K562 (cell line): ENCODE measurements around the gene MGA. TPM values are rescaled to one million over a fixed set of nuclear protein-coding genes. Genes with fewer than 3 reads are reported as not detected.

ENCODE experiments used
- ARID1B ChIP-seq: fragments of 450-650 bp; IDR thresholded peaks from 2 replicates; pipeline ENCODE4 v1.6.1; 2016; ENCODE audit warnings: antibody characterized with exemption, mild to moderate bottlenecking, inconsistent platforms
- ATF7 ChIP-seq: fragments of 450-650 bp; IDR thresholded peaks from 2 replicates; pipeline ENCODE4 v1.7.1; 2014; ENCODE audit warnings: mild to moderate bottlenecking, moderate library complexity
- BDP1 ChIP-seq: IDR thresholded peaks from 3 replicates; pipeline ENCODE4 v1.6.1; 2011; ENCODE audit not compliant: insufficient read length, insufficient read depth
- BMI1 ChIP-seq: fragments of 150-350 bp; IDR thresholded peaks from 2 replicates; pipeline ENCODE4 v1.6.1; 2014; ENCODE audit warnings: low read length
- HLTF ChIP-seq: fragments of 450-650 bp; IDR thresholded peaks from 2 replicates; pipeline ENCODE4 v1.6.1; 2016
- HNRNPL ChIP-seq: fragments of 200-400 bp; formaldehyde crosslinking; IDR thresholded peaks from 2 replicates; pipeline ENCODE4 v1.6.1; 2017; ENCODE audit warnings: low read depth, mild to moderate bottlenecking, low read length
- JUN ChIP-seq, 2 experiments: sonication (generic) in 1 of 2; formaldehyde crosslinking in 1 of 2; IDR thresholded peaks; 2 replicates each; pipeline versions ENCODE4 v1.6.1 to v1.8.0; 2012 to 2022; ENCODE audit warnings: borderline replicate concordance in 2 of 2, mild to moderate bottlenecking in 2 of 2, improper control_type of control experiment in 1 of 2, low read depth in 1 of 2, low read length in 1 of 2, missing genetic modification reagents in 1 of 2
- KLF1 ChIP-seq: fragments of 450-650 bp; IDR thresholded peaks from 2 replicates; pipeline ENCODE4 v1.6.1; 2016; ENCODE audit warnings: missing genetic modification characterization, missing compliant biosample characterization
- POLR3A ChIP-seq: IDR thresholded peaks from 2 replicates; pipeline ENCODE4 v1.6.1; 2011; ENCODE audit warnings: borderline replicate concordance, mild to moderate bottlenecking, moderate library complexity; ENCODE audit not compliant: insufficient read length, insufficient read depth; ENCODE audit errors: extremely low read depth
- SIRT6 ChIP-seq: IDR thresholded peaks from one replicate; pipeline ENCODE4 v1.6.1; 2012; ENCODE audit warnings: low read depth, mild to moderate bottlenecking, control low read depth, inconsistent platforms, low read length, moderate library complexity
- SMARCA4 ChIP-seq: fragments of 450-650 bp; IDR thresholded peaks from 2 replicates; pipeline ENCODE4 v1.6.1; 2016
- TFAM ChIP-seq: fragments of 250-450 bp; sonication (Bioruptor Pico); conservative IDR thresholded peaks from 2 replicates; pipeline ENCODE4 v1.5.0; 2021; ENCODE audit warnings: mild to moderate bottlenecking, moderate library complexity
- ZBTB1 ChIP-seq: sonication (generic); formaldehyde crosslinking; IDR thresholded peaks from 2 replicates; pipeline ENCODE4 v1.8.1; 2023; ENCODE audit warnings: missing genetic modification reagents, low read depth, mild to moderate bottlenecking, borderline replicate concordance
- ZBTB17 ChIP-seq: fragments of 450-650 bp; formaldehyde crosslinking; IDR thresholded peaks from 2 replicates; pipeline ENCODE4 v1.4.0; 2020; ENCODE audit warnings: mild to moderate bottlenecking
- ZNF197 ChIP-seq: fragments of 200-800 bp; sonication (Bioruptor generic); IDR thresholded peaks from 2 replicates; pipeline ENCODE4 v1.6.1; 2016; ENCODE audit warnings: low read depth, missing genetic modification characterization, missing compliant biosample characterization
- ZNF324 ChIP-seq: fragments of 250-450 bp; sonication (Bioruptor Pico); IDR thresholded peaks from 2 replicates; pipeline ENCODE4 v1.4.0; 2020; ENCODE audit warnings: mild to moderate bottlenecking
- ZNF561 ChIP-seq: fragments of 450-650 bp; formaldehyde crosslinking; conservative IDR thresholded peaks from 2 replicates; pipeline ENCODE4 v1.4.0; 2020; ENCODE audit warnings: mild to moderate bottlenecking, moderate library complexity
- ZNF778 ChIP-seq: fragments of 450-650 bp; formaldehyde crosslinking; IDR thresholded peaks from 2 replicates; pipeline ENCODE4 v1.4.0; 2020; ENCODE audit warnings: mild to moderate bottlenecking, moderate library complexity
- polyA plus RNA-seq, 8 experiments: library from polyadenylated mRNA; depleted of rRNA in 4 of 8; stranded (reverse) in 5 of 8; unstranded in 3 of 8; fragments of >200 nt; fragmentation: Nextera tagmentation in 2 of 8; fragmentation: Illumina TruSeq in 1 of 8; extraction: Ambion mirVana in 2 of 8; extraction: Trizol in 1 of 8; gene quantifications; 2 replicates each; pipeline versions ENCODE4 v1.2.1 to v1.2.3, GENCODE V29; 2011 to 2014; ENCODE audit warnings: inconsistent platforms in 1 of 8, missing spikeins in 1 of 8
- total RNA-seq, 7 experiments: library from RNA; depleted of rRNA in 6 of 7; stranded (reverse); fragments of >200 nt in 6 of 7; fragmentation: Illumina TruSeq in 2 of 7; extraction: Trizol in 2 of 7; gene quantifications; 2 replicates each; pipeline versions ENCODE4 v1.2.1 to v1.2.3, GENCODE V29; 2011 to 2021; ENCODE audit warnings: low replicate concordance in 1 of 7
- TF ChIP-seq, protein P1 (sequence below): fragments of 250-450 bp; sonication (Bioruptor Pico); IDR thresholded peaks from 2 replicates; pipeline ENCODE4 v1.4.0; 2020
- TF ChIP-seq, protein P2 (sequence below): fragments of 250-450 bp; sonication (Bioruptor Pico); IDR thresholded peaks from 2 replicates; pipeline ENCODE4 v1.6.1; 2021; ENCODE audit warnings: mild to moderate bottlenecking
- TF ChIP-seq, protein P3 (sequence below): fragments of 200-800 bp; sonication (Bioruptor generic); IDR thresholded peaks from 2 replicates; pipeline ENCODE4 v1.6.1; 2017; ENCODE audit warnings: missing genetic modification characterization, missing compliant biosample characterization
- TF ChIP-seq, protein P4 (sequence below), 3 experiments: IDR thresholded peaks in 2 of 3; conservative IDR thresholded peaks in 1 of 3; 2 replicates each; pipeline ENCODE4 v1.5.1; 2011 to 2012; ENCODE audit warnings: low read length in 3 of 3, mild to moderate bottlenecking in 3 of 3, control low read depth in 2 of 3, improper control_type of control experiment in 1 of 3, inconsistent platforms in 1 of 3, low read depth in 1 of 3, mixed read lengths in 1 of 3, moderate library complexity in 1 of 3; ENCODE audit not compliant: insufficient read depth in 2 of 3

The MGA gene
- total and polyA plus RNA-seq, 9 of the 15 experiments (the other 6 are each of a cell fraction or from before 2014, with no cell fraction given): 4.7 to 56.1 (median 21.1) TPM

DNA sequence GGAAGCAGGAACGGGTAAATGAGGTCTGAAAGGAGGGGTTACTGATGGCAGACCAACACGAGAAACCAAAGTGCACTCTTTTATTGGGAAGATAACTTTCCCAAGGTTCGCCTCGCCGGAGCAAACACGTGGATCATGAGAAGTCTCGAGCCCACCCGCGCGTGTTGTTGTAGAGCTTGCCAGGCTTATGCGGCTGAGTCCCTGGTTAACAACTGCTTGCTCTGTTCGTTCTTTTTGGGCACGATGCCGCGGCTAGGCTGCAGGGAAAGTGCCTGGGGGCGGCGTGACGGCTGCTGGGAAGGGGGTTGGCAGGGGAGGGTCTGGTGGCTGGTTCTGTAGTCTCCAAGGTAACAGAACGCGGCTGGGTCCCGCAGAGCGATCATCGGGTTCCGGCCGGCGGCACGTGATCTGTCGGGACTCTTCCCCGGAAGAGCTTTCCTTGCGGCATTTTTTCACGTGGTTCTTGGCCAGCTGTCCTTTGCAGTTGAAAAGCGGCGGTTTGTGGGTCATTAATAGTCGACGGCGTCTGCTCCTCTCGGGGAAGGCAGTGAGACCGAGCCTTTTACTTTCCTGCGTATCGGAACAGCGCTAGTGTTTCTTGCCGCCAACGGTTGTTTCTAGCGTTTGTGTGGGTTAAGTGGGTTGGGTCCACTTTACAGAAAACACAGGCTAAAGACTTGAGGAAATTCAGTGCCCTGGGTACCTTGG lies 1.5 kb downstream of the MGA start (continued):
- TF ChIP-seq, protein P1, sequence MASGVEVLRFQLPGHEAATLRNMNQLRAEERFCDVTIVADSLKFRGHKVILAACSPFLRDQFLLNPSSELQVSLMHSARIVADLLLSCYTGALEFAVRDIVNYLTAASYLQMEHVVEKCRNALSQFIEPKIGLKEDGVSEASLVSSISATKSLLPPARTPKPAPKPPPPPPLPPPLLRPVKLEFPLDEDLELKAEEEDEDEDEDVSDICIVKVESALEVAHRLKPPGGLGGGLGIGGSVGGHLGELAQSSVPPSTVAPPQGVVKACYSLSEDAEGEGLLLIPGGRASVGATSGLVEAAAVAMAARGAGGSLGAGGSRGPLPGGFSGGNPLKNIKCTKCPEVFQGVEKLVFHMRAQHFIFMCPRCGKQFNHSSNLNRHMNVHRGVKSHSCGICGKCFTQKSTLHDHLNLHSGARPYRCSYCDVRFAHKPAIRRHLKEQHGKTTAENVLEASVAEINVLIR (CRISPR knock-in tag): no peak
- TF ChIP-seq ARID1B (no peak), ZNF324 (CRISPR knock-in tag) (no peak), POLR3A (no peak), HLTF (no peak), JUN (IDR thresholded peaks at IDR 0.05; ENCODE audit: borderline replicate concordance, low read depth, low read length) (peak; percentile 59; the same call in 1 of the 2 replicates), JUN (CRISPR knock-in tag; IDR thresholded peaks at IDR 0.05; ENCODE audit: borderline replicate concordance) (0 out of 2 replicates have a peak, but pooled peaks have one; percentile 46), HNRNPL (no peak), ATF7 (peak; percentile 48; the same call in 1 of the 2 replicates), SMARCA4 (no peak), ZNF561 (CRISPR knock-in tag) (no peak), BDP1 (no peak), ZBTB1 (CRISPR knock-in tag) (0 out of 2 replicates have a peak, but pooled peaks have one; percentile 60), ZNF197 (CRISPR knock-in tag) (no peak), KLF1 (tag) (no peak), ZNF778 (no peak), ZBTB17 (CRISPR knock-in tag) (no peak), TFAM (no peak), SIRT6 (no peak), BMI1 (no peak)
- TF ChIP-seq, protein P2, sequence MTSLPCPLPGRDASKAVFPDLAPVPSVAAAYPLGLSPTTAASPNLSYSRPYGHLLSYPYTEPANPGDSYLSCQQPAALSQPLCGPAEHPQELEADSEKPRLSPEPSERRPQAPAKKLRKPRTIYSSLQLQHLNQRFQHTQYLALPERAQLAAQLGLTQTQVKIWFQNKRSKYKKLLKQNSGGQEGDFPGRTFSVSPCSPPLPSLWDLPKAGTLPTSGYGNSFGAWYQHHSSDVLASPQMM: no peak
- TF ChIP-seq, protein P3, sequence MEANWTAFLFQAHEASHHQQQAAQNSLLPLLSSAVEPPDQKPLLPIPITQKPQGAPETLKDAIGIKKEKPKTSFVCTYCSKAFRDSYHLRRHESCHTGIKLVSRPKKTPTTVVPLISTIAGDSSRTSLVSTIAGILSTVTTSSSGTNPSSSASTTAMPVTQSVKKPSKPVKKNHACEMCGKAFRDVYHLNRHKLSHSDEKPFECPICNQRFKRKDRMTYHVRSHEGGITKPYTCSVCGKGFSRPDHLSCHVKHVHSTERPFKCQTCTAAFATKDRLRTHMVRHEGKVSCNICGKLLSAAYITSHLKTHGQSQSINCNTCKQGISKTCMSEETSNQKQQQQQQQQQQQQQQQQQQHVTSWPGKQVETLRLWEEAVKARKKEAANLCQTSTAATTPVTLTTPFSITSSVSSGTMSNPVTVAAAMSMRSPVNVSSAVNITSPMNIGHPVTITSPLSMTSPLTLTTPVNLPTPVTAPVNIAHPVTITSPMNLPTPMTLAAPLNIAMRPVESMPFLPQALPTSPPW (CRISPR knock-in tag): 0 out of 2 replicates have a peak, but pooled peaks have one; percentile 6
- TF ChIP-seq, protein P4, sequence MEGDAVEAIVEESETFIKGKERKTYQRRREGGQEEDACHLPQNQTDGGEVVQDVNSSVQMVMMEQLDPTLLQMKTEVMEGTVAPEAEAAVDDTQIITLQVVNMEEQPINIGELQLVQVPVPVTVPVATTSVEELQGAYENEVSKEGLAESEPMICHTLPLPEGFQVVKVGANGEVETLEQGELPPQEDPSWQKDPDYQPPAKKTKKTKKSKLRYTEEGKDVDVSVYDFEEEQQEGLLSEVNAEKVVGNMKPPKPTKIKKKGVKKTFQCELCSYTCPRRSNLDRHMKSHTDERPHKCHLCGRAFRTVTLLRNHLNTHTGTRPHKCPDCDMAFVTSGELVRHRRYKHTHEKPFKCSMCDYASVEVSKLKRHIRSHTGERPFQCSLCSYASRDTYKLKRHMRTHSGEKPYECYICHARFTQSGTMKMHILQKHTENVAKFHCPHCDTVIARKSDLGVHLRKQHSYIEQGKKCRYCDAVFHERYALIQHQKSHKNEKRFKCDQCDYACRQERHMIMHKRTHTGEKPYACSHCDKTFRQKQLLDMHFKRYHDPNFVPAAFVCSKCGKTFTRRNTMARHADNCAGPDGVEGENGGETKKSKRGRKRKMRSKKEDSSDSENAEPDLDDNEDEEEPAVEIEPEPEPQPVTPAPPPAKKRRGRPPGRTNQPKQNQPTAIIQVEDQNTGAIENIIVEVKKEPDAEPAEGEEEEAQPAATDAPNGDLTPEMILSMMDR (IDR thresholded peaks at IDR 0.05 in 2 of 3, conservative IDR thresholded peaks at IDR 0.05 in 1 of 3; ENCODE audit: insufficient read depth in 2 of 3, low read depth in 1 of 3, low read length in 3 of 3): no peak
